Measurements from ENCODE around the gene RPS6KA5.

DNA sequence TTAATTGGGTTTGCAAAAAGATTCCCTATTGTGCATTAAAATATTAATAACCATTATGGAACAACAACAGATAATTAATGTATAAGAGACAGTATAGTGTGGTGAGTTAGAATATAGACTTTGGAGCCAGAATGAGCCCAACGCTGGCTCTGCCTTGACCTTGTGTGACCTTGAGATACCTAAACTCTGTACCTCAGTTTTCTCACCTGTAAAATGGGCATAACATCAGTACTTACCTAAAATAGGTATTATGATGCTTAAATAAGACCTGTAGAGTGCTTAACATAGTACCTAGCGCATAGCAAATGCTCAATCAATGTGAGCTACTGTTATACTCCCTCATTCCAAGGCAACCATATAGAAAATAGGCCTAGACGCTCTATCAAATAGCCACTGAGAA, 153.3 kb downstream of the RPS6KA5 start:
- TF ChIP-seq CTCF (IDR thresholded peaks at IDR 0.05; ENCODE audit: low read length) (no peak), EZH2 (IDR thresholded peaks at IDR 0.05; ENCODE audit: borderline replicate concordance, low read length) (no peak)
